ENCODE results near the gene CAMTA1.

DNA sequence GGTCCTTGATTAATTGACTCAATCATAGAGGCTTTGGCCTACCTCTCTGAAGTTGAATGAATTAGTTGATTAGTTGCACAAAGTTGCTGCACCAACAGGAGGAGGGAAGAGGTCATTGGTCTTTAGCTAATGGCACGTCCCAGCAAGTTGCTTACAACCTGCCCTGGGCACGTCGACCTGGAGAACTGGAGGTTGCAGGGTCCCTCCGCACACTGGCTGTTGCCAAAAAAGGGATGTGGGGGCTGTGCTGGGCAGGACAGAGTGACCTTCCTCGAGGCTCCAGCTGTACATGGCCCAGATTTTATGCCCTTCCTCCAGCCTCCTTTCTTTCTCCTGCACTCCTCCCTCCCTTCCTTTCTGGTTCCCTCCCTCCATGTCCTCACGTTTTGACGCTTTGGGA, 755.6 kb downstream of the CAMTA1 start:
- TF ChIP-seq, protein P1, sequence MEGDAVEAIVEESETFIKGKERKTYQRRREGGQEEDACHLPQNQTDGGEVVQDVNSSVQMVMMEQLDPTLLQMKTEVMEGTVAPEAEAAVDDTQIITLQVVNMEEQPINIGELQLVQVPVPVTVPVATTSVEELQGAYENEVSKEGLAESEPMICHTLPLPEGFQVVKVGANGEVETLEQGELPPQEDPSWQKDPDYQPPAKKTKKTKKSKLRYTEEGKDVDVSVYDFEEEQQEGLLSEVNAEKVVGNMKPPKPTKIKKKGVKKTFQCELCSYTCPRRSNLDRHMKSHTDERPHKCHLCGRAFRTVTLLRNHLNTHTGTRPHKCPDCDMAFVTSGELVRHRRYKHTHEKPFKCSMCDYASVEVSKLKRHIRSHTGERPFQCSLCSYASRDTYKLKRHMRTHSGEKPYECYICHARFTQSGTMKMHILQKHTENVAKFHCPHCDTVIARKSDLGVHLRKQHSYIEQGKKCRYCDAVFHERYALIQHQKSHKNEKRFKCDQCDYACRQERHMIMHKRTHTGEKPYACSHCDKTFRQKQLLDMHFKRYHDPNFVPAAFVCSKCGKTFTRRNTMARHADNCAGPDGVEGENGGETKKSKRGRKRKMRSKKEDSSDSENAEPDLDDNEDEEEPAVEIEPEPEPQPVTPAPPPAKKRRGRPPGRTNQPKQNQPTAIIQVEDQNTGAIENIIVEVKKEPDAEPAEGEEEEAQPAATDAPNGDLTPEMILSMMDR (IDR thresholded peaks at IDR 0.05; ENCODE audit: poor library complexity, severe bottlenecking) = no peak
- TF ChIP-seq EP300 (conservative IDR thresholded peaks at IDR 0.05; ENCODE audit: poor library complexity, severe bottlenecking) (no peak), SMC3 (conservative IDR thresholded peaks at IDR 0.05; ENCODE audit: poor library complexity) (no peak), EZH2 (IDR thresholded peaks at IDR 0.05; ENCODE audit: borderline replicate concordance, insufficient read depth, low read length, poor library complexity, severe bottlenecking) (no peak), POLR2AphosphoS5 (IDR thresholded peaks at IDR 0.05) (no peak), RAD21 (conservative IDR thresholded peaks at IDR 0.05) (no peak), TAF1 (IDR thresholded peaks at IDR 0.05; ENCODE audit: low read depth) (no peak), MXI1 (conservative IDR thresholded peaks at IDR 0.05; ENCODE audit: poor library complexity, severe bottlenecking) (no peak)
- TF ChIP-seq, protein P2, sequence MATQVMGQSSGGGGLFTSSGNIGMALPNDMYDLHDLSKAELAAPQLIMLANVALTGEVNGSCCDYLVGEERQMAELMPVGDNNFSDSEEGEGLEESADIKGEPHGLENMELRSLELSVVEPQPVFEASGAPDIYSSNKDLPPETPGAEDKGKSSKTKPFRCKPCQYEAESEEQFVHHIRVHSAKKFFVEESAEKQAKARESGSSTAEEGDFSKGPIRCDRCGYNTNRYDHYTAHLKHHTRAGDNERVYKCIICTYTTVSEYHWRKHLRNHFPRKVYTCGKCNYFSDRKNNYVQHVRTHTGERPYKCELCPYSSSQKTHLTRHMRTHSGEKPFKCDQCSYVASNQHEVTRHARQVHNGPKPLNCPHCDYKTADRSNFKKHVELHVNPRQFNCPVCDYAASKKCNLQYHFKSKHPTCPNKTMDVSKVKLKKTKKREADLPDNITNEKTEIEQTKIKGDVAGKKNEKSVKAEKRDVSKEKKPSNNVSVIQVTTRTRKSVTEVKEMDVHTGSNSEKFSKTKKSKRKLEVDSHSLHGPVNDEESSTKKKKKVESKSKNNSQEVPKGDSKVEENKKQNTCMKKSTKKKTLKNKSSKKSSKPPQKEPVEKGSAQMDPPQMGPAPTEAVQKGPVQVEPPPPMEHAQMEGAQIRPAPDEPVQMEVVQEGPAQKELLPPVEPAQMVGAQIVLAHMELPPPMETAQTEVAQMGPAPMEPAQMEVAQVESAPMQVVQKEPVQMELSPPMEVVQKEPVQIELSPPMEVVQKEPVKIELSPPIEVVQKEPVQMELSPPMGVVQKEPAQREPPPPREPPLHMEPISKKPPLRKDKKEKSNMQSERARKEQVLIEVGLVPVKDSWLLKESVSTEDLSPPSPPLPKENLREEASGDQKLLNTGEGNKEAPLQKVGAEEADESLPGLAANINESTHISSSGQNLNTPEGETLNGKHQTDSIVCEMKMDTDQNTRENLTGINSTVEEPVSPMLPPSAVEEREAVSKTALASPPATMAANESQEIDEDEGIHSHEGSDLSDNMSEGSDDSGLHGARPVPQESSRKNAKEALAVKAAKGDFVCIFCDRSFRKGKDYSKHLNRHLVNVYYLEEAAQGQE (IDR thresholded peaks at IDR 0.05; ENCODE audit: borderline replicate concordance) = no peak

All from neural cell (in vitro differentiated cells).